AG10803 (cell line): ENCODE data around the gene RAD51B.

Experiments
- DNase-seq: peaks from one replicate; pipeline ENCODE4 v3.0.0; 2010; ENCODE audit warnings: low read depth
- H3K4me3 ChIP-seq: 2 replicates; pipeline ENCODE4 v1.5.1; 2011; ENCODE audit warnings: mild to moderate bottlenecking, low read length, control low read depth
- TF ChIP-seq, protein P1 (sequence below): conservative IDR thresholded peaks from 2 replicates; pipeline ENCODE4 v1.5.1; 2011; ENCODE audit warnings: mild to moderate bottlenecking, low read length, control low read depth, inconsistent platforms

RAD51B gene

DNA sequence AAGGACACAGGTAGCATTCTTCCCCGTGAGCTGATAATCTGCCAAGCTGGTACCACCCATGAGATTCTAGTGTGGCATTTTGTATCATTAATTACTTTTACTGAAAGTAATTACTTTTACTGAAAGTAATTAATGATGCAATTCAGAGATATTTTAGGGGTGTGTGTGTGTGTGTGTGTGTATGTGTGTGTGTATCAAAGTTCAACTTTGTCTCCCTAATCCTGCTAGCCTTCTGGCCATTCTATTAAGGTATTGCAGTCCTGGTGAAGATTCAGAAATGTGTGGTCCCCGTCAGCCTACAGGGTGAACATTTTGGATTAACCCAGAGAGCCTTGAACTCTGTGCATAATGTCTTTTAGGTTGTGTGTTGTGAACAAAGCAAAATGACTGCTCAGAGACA lies 662.4 kb downstream of the RAD51B start:
- DNase-seq = no peak
- no peak overlapping the region for H3K4me3 ChIP-seq
- TF ChIP-seq, protein P1, sequence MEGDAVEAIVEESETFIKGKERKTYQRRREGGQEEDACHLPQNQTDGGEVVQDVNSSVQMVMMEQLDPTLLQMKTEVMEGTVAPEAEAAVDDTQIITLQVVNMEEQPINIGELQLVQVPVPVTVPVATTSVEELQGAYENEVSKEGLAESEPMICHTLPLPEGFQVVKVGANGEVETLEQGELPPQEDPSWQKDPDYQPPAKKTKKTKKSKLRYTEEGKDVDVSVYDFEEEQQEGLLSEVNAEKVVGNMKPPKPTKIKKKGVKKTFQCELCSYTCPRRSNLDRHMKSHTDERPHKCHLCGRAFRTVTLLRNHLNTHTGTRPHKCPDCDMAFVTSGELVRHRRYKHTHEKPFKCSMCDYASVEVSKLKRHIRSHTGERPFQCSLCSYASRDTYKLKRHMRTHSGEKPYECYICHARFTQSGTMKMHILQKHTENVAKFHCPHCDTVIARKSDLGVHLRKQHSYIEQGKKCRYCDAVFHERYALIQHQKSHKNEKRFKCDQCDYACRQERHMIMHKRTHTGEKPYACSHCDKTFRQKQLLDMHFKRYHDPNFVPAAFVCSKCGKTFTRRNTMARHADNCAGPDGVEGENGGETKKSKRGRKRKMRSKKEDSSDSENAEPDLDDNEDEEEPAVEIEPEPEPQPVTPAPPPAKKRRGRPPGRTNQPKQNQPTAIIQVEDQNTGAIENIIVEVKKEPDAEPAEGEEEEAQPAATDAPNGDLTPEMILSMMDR = no peak

DNA sequence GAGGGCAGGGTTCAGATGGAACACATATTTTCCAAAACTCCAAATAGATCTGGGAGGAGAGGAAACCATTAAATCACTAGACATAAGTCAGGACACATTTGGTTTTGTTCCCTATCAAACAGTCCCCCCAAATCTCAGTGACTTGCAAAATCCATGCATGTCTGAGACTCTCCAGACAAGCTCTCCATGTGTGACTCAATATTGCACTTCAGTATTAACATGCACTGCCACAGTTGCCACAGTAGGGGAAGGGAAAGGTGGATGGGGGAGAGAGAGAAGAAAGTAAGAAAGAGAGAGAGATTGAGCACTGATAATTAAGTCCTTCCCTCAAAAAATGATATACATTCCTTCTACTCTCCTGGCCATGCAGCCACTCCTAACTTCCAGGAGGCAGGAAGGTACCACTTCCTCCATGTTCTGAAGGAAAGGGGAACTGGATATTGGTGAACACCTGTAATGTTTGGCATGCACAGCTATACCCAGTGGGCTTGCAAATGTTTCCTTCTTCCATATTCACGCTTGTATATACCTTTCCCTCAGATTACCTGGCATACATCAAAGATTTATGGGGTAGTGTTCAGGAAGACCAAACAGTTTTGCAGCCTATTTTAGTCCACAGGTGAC lies 663.3 kb downstream of the RAD51B start:
- TF ChIP-seq, protein P1 = no peak
- no peak for DNase-seq
- no peak overlapping the region for H3K4me3 ChIP-seq

DNA sequence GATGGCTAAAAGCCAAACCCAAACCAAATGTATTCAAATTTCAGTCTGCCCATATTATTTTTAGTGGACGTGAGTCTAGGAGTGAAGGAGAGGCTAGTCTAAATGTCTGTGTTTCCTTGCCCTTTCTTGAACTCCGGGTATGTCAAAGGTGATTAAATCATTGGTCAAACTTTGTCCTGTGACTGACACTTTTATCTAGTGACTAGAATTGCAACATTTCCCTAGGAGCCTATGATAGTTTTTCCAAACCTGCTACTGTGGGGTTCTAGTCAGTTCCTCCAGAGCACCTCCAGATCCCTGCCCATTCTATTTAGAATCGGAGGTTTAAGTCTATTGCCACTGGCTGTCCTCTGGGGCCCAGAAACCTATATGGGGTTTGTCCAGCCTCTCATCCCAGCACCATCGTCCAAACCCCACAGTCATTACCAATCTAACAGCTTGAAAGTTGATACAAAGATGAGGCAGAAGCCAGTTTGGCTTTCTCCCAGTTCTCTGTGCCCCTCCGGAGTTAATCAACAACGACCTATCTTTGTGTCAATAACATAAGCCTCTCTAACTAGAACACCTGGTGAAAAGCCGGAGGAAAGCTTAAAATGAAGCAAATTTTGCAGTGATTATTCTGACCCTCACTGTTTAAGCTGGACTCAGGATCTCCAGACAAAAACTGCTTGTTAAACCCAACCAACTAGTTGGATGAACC lies 666.6 kb downstream of the RAD51B start:
- DNase-seq = no peak
- no peak overlapping the region for H3K4me3 ChIP-seq
- TF ChIP-seq, protein P1 = no peak

DNA sequence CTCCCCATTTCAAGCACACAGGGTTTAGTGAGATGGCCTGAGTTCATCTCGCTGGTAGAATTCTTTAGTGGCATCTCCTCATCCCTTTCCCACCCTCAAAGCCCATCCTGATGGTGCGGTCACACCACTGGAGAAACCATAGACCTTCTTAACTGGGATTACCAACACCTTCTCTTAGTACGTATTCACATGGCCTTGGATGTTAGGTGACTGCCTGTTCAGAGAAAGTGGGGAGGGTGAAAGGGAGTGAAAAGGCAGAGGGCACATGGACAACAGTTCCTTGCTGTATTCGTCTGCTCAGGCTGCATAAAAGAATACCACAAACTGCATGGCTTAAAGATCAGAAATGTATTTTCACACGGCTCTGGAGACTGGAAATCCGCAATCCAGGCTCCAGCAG lies 667.2 kb downstream of the RAD51B start:
- H3K4me3 ChIP-seq = no peak overlapping the region
- no peak for DNase-seq
- TF ChIP-seq, protein P1 = no peak

DNA sequence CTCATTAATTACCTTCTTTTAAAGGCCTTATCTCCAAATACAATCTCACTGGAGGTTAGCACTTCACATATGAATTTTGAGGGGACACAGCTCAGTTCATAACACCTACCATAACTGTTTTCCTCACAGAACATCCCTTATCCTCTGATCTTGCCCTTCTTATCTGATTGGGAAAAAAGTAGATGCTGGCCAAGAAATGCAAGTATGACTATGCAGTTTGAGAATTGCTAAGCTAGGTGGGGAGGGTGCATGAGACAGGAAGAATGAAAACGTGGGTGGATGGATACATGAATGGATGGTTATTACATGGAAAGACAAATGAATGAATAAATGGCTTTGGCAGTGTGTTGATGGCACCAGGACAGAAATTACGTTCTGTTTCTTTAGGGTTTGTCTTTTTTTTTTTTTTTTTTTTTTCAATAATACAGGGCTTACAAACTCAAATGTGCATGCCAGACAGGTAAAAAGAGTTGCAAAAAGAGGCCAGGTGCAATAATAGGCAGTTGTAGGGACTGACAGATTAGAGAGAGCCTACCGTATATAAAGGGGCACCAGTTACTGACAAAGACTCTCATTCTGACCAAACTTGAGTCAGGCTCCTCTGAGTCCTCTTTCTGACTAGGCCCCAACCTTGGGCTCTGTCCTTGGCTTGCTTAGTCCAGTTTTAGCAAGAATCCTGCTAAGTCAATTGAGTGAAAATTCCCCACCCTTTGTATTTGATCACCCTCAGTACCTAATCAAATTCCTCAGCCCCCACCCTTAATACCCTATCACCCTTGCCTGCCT lies 668.4 kb downstream of the RAD51B start:
- H3K4me3 ChIP-seq = no peak overlapping the region
- TF ChIP-seq, protein P1 = no peak
- peak; percentile 53 for DNase-seq

DNA sequence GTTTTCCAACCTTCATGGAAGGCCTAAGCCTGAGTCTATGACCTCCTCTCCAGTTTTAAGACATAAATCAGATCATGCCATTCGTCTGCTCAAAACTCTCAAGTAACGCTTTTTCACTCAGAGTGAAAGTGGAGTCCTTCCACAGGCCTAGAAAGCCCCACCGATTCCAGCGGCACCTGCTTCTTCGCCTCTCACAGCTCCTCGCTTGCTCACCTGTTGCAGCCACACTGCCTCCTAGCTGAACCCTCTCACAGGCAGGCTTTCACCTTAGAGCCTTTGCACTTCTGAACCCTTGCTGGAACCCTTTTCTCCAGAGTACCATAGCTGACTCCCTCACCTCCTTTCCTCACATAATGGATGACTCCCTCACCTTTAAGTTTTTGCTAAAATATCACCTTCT lies 672.2 kb downstream of the RAD51B start:
- H3K4me3 ChIP-seq = no peak overlapping the region
- DNase-seq = no peak
- TF ChIP-seq, protein P1 = no peak
